ENCODE results near the gene SIRT5. TPM values are rescaled to one million over a fixed set of nuclear protein-coding genes. Genes with fewer than 3 reads are reported as not detected.

SIRT5 gene
- total and polyA plus RNA-seq, 2 donors (not counting 1 experiment from before 2014, with no cell fraction given) = 8.1 to 16.3 TPM

GRCh38 chr6:13630499-13630898 lies 56.1 kb downstream of the SIRT5 start:
- Mint-ChIP-seq H3K27ac (no peak overlapping the region), H3K27me3 (no peaks in the 10 kb centered on the region), H3K9me3 (ENCODE audit: insufficient read depth) (no peaks in the 10 kb centered on the region), H3K4me1 (peaks cover 6% of the 10 kb centered on the region), H3K4me3 (no peak overlapping the region)
- no peak overlapping the region for H3K27ac ChIP-seq (ENCODE audit: low read length in 2 of 2)
- no peak overlapping the region for H2AFZ ChIP-seq (ENCODE audit: insufficient read depth, low read depth, low read length, poor library complexity, severe bottlenecking)
- DNase-seq = no peak
- H3K4me3 ChIP-seq (ENCODE audit: control extremely low read depth in 1 of 5, extremely low read depth in 1 of 5, insufficient read depth in 1 of 5, low read depth in 2 of 5, low read length in 4 of 5) = no peak overlapping the region
- H3K36me3 ChIP-seq (replicated peaks in 1 of 2; ENCODE audit: control extremely low read depth in 1 of 2, control insufficient read depth in 1 of 2, extremely low read depth in 1 of 2, insufficient read depth in 2 of 2, low read length in 1 of 2) = peaks cover 16 to 56% of the 10 kb centered on the region in 2 experiments
- no peaks in the 10 kb centered on the region for H3K4me1 ChIP-seq (ENCODE audit: control insufficient read depth in 2 of 2, insufficient read depth in 2 of 2, low read length in 2 of 2)
- no peaks in the 10 kb centered on the region for H3K9me3 ChIP-seq (ENCODE audit: control extremely low read depth in 1 of 3, control insufficient read depth in 2 of 3, insufficient read depth in 1 of 3, low read length in 2 of 3)
- H3K4me2 ChIP-seq (replicated peaks; ENCODE audit: low read depth, low read length, poor library complexity, severe bottlenecking) = no peak overlapping the region
- TF ChIP-seq EZH2 (IDR thresholded peaks at IDR 0.05; ENCODE audit: borderline replicate concordance, insufficient read depth, low read depth, low read length, poor library complexity, severe bottlenecking) = no peak
- no peak for TF ChIP-seq CTCF (IDR thresholded peaks at IDR 0.05)
- H3K9ac ChIP-seq (ENCODE audit: low read length) = no peak overlapping the region
- no peaks in the 10 kb centered on the region for H4K20me1 ChIP-seq (ENCODE audit: control insufficient read depth, insufficient read depth, low read length, poor library complexity, severe bottlenecking)
- no peaks in the 10 kb centered on the region for H3K79me2 ChIP-seq (ENCODE audit: control insufficient read depth, insufficient read depth, low read length)
- CTCF ChIA-PET = interaction anchor here (3.1 kb wide), 1 partner anchor 15 kb away, joined by 11 read pairs; the partner anchor contains the start of gene NOL7
- ATAC-seq (ENCODE audit: low read depth) = no peak
- 83% methylated on average over 1 of the region's 1 CpG for WGBS (ENCODE audit: insufficient coverage)
- intact Hi-C loops (cut with micrococcal nuclease) = no loop called here
- H3K27me3 ChIP-seq (replicated peaks in 1 of 4; ENCODE audit: control extremely low read depth in 1 of 4, control insufficient read depth in 3 of 4, insufficient read depth in 4 of 4, low read length in 3 of 4) = no peaks in the 10 kb centered on the region
- POLR2A ChIA-PET = interaction anchor here (0.7 to 1.1 kb wide), 2 partner anchors 15 to 327 kb away, joined by 4 read pairs; partner anchors contain the start of gene NOL7

- Histone ChIP-seq H3K79me2 (ENCODE audit: control insufficient read depth, insufficient read depth, low read length) (no peaks in the 10 kb centered on the region), H3K27ac (ENCODE audit: low read length in 2 of 2) (no peak overlapping the region), H3K27me3 (replicated peaks in 1 of 4; ENCODE audit: control extremely low read depth in 1 of 4, control insufficient read depth in 3 of 4, insufficient read depth in 4 of 4, low read length in 3 of 4) (no peaks in the 10 kb centered on the region), H4K20me1 (ENCODE audit: control insufficient read depth, insufficient read depth, low read length, poor library complexity, severe bottlenecking) (no peaks in the 10 kb centered on the region), H2AFZ (ENCODE audit: insufficient read depth, low read depth, low read length, poor library complexity, severe bottlenecking) (no peak overlapping the region), H3K9me3 (ENCODE audit: control extremely low read depth in 1 of 3, control insufficient read depth in 2 of 3, insufficient read depth in 1 of 3, low read length in 2 of 3) (no peaks in the 10 kb centered on the region), H3K4me1 (ENCODE audit: control insufficient read depth in 2 of 2, insufficient read depth in 2 of 2, low read length in 2 of 2) (no peaks in the 10 kb centered on the region), H3K9ac (ENCODE audit: low read length) (no peak overlapping the region), H3K4me3 (ENCODE audit: control extremely low read depth in 1 of 5, extremely low read depth in 1 of 5, insufficient read depth in 1 of 5, low read depth in 2 of 5, low read length in 4 of 5) (no peak overlapping the region), H3K36me3 (replicated peaks in 1 of 2; ENCODE audit: control extremely low read depth in 1 of 2, control insufficient read depth in 1 of 2, extremely low read depth in 1 of 2, insufficient read depth in 2 of 2, low read length in 1 of 2) (peaks cover 9 to 57% of the 10 kb centered on the region in 2 experiments), H3K4me2 (replicated peaks; ENCODE audit: low read depth, low read length, poor library complexity, severe bottlenecking) (no peak overlapping the region)
- Mint-ChIP-seq H3K27ac (no peak overlapping the region), H3K27me3 (no peaks in the 10 kb centered on the region), H3K4me3 (no peak overlapping the region), H3K9me3 (ENCODE audit: insufficient read depth) (no peaks in the 10 kb centered on the region), H3K4me1 (peaks cover 16% of the 10 kb centered on the region)
- DNase-seq = no peak
- TF ChIP-seq EZH2 (IDR thresholded peaks at IDR 0.05; ENCODE audit: borderline replicate concordance, insufficient read depth, low read depth, low read length, poor library complexity, severe bottlenecking) (no peak), CTCF (IDR thresholded peaks at IDR 0.05) (no peak)
- intact Hi-C loops (cut with micrococcal nuclease) = no loop called here
- WGBS (ENCODE audit: insufficient coverage) = no CpG with 5 or more reads among the region's 2 CpGs
- ATAC-seq (ENCODE audit: low read depth) = no peak
- ChIA-PET CTCF (interaction anchor here (1.0 to 1.2 kb wide), 2 partner anchors 19 to 302 kb away, joined by 5 read pairs; partner anchors contain the start of gene NOL7), POLR2A (no interaction called here)
These were observed 58.9 kb downstream of the SIRT5 start for GRCh38 chr6:13633343-13633742.

All from B cell (primary cell).